H1 (cell line): ENCODE data around the gene YWHAB. TPM values are rescaled to one million over a fixed set of nuclear protein-coding genes. Genes with fewer than 3 reads are reported as not detected.

ENCODE experiments used
- JUN ChIP-seq: IDR thresholded peaks from 2 replicates; pipeline ENCODE4 v1.6.1; 2011; ENCODE audit warnings: low read depth, mild to moderate bottlenecking, improper control_type of control experiment, low read length
- KDM4A ChIP-seq: IDR thresholded peaks from one replicate; pipeline ENCODE4 v1.7.1; 2012; ENCODE audit warnings: low read depth, mild to moderate bottlenecking, moderate library complexity, low read length, inconsistent platforms; ENCODE audit not compliant: severe bottlenecking
- PHF8 ChIP-seq: fragments of 200-600 bp; sonication (generic); conservative IDR thresholded peaks from 2 replicates; pipeline ENCODE4 v1.7.1; 2012; ENCODE audit warnings: low read depth, mild to moderate bottlenecking, inconsistent platforms, low read length, moderate library complexity
- polyA plus RNA-seq, 7 experiments: library from polyadenylated mRNA; depleted of rRNA in 3 of 7; stranded (reverse) in 5 of 7; unstranded in 2 of 7; fragments of >200 nt in 5 of 7; fragments of 200-250 nt in 2 of 7; gene quantifications; 1 replicate in 5 of 7; 2 replicates in 1 of 7; 4 replicates in 1 of 7; pipeline versions ENCODE4 v1.2.1 to v1.2.3, GENCODE V29; 2011 to 2013; ENCODE audit warnings: missing spikeins in 2 of 7, mixed read lengths in 2 of 7
- total RNA-seq: library from RNA; stranded (reverse); fragmentation: NEBNext Ultra II Directional; extraction: Animal tissue kit (Norgen Biotek cat#: 25700); gene quantifications from 2 replicates; pipeline ENCODE4 v1.2.1, GENCODE V29; 2021

The YWHAB gene
- total and polyA plus RNA-seq, 2 of the 8 experiments (the other 6 are each of a cell fraction or from before 2014, with no cell fraction given) = 72.9 to 256 TPM

DNA sequence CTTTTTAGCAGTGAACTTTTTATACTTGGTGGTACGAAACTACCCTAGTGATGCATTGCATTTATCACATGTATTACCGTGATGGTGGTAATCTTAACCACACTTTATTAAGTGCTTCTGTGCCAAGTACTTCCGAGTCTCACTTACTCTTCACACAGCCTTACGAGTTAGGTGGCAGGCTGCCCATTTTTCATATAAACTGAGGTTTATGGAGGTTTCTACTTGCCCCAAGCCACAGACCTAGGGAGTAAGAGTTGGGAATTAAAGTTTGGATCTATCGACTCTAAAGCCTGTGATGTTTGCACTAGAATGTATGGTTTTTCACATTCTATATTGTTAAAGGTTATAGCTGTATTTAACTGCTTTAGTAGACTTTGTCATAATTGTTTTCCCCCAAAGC is 18.9 kb downstream of the YWHAB start (continued):
- TF ChIP-seq PHF8 (no peak), KDM4A (no peak), JUN (no peak)
